Measurements from ENCODE around the gene AMMECR1.
"Not testable (repeated sequence)": the region's sequence is repeated elsewhere in the genome, so short reads cannot be mapped to it uniquely, and the experiment has no call there.

The AMMECR1 gene

DNA sequence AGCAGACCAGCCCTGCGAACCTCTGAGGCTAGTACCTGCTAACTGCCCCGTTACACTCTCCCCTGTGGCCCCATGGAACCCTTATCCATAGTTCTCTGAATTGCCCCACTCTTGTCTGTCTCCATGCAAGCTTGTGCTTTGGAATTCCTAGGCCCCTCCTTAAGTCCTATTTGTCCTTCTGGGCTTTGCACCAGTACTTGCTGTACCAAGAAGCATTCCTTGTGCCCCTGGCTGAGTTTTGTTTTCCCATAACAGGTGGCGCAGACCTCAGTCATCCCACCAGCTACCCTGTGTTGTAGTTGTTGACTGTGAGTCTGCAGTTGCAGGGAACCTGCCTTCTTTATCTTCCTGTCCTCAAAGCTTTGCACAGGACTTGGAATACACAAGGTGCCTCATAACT lies 147.9 kb downstream of the AMMECR1 start:
- no peak for DNase-seq (ENCODE audit: low spot score)

DNA sequence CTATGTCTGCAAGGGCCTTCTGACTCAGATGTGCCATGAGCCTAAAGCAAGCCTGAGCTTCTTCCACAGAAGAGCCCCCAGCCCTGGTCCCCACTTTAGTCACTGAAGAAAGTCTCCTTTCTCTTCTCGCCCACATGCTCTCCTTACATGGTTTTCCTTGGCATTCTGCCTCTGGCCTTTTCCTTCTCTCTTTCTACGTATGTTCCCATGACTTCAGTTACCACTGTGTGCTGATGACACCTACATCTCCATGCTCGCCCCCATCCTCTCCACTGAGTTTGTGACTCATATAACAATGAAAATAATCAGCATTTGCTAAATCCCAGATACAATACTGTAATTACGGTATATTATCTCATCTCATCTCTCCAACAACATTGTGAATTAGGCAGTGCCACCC lies 149.3 kb downstream of the AMMECR1 start:
- no peak for DNase-seq (ENCODE audit: low spot score)

DNA sequence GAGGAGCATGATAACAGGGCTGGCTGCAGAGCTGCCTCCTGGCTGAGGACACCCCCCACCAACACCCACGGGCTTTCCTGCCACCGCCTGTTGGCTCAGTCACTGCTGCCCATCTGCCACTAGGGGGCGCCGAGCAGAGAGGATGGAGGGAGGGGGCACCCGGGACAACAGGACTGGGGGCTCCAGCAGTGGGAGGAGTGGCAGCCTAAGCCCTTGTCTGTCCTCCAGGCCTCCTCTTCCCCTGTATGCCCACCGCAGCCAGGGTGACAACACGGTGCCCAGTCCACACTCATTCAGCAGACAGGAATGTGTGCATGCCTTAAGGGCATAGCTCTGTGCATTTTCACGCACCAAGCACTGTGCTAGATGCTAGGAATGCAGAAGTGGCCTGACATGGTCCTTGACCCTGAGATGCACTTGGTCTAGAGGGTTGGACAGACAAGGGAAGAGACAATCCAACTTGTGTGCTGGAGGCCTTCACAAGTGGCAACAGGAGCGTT lies 149.9 kb downstream of the AMMECR1 start:
- peak; percentile 82 for DNase-seq (ENCODE audit: low spot score)

DNA sequence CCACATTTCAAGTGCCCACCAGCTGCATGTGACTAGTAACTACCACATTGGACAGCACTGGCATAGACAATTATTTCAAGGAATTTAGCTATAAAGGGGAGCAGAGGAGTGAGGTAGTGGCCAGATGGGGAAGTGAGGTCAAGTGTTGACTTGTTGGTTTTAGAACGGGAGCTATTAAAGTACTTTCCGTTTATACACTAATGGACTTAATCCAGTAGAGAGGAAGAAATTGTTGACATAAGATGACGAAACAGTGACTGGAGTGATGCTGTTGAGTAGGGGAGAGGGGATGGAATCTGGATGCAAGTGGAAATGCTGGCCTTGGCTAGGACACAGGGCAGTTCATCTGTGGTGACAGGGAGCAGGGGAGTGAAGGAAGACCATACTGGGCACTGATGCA lies 154.4 kb downstream of the AMMECR1 start:
- DNase-seq (ENCODE audit: low spot score), result no peak

DNA sequence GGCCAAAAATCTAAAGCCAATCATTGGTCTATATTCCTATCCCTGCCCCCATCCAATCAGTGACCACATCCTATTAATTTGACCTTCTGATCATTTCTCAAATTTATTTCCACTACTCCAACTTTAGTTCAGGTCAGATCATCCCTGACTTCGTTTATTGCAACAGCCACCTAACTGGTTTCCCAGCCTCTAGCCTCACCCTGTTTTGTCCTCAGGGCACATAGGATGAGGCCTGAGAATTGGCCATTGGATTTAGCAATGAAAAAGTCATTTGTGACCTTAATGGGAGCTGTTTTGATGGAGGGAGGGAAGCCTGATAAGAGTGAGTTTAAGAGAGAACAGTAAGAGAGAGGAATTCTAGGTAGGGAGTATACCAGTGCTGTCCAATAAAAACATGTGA lies 155.0 kb downstream of the AMMECR1 start:
- no peak for DNase-seq (ENCODE audit: low spot score)

DNA sequence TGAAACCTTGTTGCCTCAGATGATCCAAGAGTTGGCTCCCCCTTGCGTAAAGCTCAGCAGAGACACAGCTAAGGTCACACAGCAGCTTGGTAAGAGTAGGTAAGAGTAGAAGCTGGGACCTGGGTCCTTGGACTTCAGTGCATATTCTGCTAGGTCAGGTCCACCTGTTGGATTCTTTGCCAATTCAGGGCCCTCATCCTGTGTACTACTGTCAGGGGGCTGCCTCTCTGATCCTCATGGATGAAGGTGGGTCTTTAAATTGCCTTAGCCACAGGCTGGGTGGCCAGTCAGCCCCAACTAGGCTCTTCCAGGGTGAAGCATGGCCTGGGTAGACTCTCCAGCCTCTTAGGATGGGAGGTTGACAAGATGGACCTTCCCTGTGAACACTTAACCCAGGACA lies 155.8 kb downstream of the AMMECR1 start:
- no peak for DNase-seq (ENCODE audit: low spot score)

DNA sequence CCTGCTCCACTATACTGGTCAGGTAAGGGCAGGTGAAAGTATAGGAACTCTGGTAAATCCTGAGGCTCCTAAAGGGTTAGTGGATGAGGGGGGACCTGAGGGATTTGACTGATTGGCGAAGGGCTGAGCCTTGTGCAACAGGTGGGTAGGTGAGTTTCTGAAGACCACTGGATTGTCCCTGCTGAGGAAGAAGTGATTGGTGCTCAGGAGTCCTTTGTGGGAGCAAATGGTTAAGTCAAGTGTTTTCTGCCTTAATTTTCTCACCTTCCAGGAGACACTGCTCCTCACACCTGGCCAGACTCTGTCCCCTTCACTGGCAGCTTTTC lies 156.6 kb downstream of the AMMECR1 start:
- no peak for DNase-seq (ENCODE audit: low spot score)

DNA sequence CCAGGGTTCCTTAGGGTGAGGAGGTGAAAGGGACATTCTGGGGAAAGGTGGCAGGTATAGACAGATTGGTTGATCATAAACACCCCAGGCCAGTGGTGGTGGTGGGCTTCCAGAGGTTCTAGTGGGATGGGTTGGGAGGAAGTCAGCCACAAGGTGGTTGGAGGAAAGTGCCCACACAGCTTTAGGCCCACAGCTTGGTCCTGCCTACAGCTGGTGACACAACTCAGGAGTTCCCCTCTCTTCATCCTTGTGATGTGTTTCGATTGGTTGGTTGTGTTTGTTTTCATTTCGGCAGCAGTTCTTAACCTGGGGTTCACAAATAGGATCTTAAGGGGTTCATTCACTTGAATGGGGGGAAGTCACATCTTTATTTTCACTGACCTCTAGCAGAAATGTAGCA lies 158.0 kb downstream of the AMMECR1 start:
- no peak for DNase-seq (ENCODE audit: low spot score)

DNA sequence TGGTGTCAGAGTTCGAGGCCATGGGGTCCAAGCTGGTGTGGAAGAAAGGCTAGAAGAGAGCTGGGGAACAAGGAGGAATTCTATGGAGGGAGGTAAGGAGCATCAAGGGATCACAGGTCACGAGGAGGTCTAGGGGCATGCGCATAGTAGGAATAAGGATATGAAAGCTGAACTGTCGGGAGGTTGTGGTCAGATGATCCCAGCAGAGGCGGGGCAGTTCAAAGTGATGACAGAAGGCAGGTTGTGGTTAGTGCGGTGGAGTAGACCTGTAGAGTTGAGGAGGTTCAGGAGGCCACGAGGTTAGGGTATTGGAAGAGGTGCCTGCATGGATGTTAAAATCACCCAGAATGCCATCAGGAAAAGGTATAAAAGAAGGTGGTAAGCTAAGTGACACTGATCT lies 158.7 kb downstream of the AMMECR1 start:
- DNase-seq (ENCODE audit: low spot score), result no peak

DNA sequence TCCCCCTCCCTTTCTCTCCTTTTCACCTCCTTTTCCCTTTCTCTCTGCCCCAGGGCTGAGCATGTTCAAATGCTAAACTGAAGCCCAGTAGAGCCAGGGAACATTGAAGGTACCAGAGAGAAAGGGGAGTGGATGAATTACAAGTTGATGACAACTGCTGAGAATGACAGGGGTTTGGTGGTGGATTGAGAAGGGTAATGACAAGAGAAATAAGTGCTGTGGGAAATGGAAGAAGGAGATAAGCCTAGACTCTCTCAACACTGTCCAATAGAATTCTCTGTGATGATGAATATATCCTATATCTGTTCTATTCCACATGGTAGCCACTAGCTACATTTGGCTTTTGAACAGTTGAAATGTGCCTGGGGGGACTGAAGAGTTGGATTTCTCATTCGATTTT lies 160.4 kb downstream of the AMMECR1 start:
- no peak for DNase-seq (ENCODE audit: low spot score)

DNA sequence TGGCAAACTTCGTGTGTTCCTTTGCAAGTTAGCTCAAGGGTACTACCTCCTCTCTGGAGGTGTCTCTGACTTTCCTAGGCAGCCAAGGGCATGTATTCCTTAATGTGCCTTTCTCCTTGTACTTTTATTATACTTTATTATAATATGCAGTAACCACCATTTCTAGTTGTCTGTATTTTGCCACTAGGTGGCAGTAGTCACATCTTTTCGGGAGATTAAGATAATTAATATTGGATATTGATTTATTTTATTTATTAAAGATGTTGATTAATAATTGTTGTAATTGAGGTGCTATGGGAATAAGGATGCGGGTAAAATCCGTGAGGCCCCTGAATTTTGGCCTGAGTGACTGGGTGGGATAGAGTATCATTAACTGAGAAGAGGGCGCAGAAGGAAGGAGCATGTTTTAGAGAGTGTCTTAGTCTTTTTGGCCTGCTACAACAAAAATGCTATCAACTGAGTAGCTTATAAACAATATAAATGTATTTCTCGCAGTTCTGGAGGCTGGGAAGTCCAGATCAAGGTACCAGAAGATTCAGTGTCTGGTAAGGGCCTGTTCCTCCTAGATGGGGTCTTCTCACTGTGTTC lies 161.6 kb downstream of the AMMECR1 start:
- DNase-seq (ENCODE audit: low spot score), result no peak

DNA sequence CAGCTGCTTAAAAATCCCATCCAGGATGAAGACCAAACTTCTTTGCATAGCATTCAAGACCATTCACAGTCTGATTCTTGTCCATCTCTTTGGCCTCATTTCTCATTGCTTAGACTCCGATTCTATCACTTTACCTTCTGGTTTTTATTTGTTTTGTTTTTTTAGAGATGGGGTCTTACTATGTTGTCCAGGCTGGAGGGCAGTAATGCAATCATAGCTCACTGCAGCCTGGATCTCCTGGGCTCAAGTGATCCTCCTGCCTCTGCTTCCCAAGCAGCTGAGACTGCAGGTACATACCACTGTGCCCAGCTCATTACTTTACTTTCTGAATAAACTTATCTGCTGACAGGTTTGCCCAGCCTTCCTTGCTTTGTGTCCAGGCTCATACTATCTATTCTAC lies 162.1 kb downstream of the AMMECR1 start:
- no peak for DNase-seq (ENCODE audit: low spot score)

DNA sequence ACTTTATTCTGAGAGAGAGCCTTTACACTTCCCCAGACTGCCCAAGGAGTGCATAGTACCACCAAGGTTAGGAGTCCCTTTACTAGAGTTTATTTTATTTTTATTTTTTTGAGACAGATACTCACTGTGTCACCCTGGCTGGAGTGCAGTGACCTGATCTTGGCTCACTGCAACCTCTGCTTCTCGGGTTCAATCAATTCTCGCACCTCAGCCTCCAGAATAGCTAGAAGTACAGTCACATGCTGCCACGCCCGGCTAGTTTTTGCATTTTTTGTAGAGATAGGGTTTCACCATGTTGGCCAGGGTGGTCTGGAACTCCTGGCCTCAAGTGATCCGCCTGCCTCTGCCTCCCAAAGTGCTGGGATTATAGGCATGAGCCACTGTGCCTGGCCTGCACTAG lies 163.6 kb downstream of the AMMECR1 start:
- DNase-seq (ENCODE audit: low spot score), result not testable (repeated sequence)

DNA sequence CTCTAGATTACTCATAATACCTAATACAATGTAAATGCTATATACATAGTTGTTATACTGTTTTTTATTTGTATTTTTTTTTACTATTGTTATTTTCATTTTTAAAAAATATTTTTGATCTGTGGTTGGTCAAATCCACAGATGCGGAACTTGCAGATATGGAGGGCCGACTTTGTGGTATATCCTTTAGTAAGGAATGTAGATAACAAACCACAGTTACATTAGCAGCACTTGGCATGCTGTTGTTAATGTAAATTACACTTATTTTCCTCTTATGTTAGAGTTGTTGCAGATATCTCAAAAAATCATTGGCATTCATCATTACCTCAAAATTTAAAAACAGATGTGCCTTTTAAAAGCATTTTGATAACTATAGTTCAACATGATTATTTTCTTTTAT lies 164.0 kb downstream of the AMMECR1 start:
- DNase-seq (ENCODE audit: low spot score), result no peak

DNA sequence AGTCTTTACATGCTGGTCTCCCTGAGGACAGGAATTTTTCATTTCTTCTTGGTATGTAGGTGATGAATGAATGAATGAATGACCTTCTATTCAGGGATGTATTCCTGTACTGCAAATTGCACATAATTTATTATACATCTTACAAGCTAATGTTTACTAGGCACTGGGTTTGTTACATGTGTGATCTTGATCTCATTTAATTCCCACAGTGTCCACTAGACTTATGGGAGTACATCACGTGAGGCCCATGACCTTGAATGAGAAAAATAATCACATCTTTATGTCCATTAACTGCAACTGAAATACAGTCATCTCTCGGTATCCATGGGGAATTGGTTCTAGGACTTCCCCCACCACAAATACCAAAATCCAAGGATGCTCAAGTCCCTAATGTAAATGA lies 164.6 kb downstream of the AMMECR1 start:
- DNase-seq (ENCODE audit: low spot score), result no peak

DNA sequence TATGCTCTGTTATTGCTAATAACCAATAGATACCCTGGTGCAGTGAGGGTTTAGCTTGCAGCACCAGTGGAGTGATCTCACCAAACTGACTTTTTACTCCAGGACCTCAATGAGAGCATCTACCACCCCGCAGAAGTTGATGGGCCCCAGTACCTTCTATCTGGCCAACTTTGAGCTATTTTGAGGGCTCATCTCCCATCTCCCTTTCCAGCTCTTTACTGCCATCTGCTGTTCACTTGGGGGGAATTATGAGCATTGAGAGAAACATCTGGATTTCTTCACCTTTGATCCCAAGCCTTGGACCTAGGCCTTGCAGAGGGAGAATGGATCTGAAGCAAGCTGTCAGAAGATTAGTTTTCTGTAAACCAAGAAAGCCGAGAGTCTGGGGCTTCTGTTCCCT lies 171.4 kb downstream of the AMMECR1 start:
- DNase-seq (ENCODE audit: low spot score), result peak; percentile 48

DNA sequence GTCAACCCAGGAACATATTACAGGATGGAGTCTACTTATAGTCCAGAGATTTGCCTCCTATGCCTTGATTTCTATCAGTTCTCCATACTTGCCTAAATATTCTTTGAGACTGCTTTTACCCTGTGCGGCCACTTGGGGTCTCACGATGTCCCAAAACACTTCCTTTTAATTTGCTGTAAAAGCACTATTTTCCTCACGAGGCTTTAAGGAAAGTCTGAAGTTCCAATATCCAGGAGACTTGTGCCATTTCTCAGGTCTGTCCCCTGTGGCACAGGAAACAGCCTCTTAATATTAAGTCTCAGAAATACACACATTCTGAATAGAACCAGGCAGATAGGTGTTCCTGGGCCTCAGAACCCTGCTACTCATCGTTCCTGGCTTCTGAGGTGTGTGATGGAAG lies 172.0 kb downstream of the AMMECR1 start:
- peak; percentile 42 for DNase-seq (ENCODE audit: low spot score)

DNA sequence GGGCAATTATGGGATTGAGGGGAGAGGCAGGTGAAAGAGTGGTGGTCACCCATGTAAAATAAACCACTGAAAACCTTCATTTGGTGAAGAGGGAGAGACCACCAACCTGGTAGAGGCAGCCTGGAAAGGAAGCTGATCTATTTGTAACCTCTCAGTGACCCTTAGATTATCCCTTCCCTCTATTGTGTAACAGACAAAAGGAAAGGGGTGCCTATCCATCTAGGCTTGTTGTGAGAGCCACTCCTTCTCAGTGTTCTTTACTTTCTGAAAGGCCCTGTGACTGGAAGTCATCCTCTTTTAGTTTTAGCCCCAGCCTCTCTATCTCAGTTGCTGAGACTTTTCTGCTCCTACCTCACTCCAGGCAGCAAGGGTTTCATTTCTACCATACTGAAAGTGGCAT lies 172.6 kb downstream of the AMMECR1 start:
- DNase-seq (ENCODE audit: low spot score), result no peak
